NCI-H146 (cell line): ENCODE measurements around the gene LRRC8C.
"Not testable (repeated sequence)": the region's sequence is repeated elsewhere in the genome, so short reads cannot be mapped to it uniquely, and the experiment has no call there.

Source experiments
- DNase-seq: peaks from one replicate; lab custom pipeline; 2025; lab: John Stamatoyannopoulos, UW

Gene LRRC8C

DNA sequence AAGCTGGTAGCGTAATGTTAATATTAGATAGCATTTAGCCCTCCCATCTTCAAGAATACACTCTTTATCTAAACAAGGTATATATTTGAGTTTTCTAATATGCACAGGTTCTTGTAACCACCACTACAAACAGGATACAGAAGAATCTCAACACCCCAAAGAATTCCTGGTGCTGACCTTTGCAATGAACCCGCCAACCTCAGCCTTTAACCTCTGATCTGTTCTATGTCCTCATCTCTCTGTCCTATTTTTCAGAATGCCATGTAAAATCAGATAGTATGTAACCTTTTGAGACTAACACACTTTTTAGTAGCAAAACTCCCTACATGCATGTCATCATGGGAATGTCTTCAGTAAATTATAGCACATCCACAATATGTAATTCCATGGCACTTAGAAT, 71.1 kb downstream of the LRRC8C start:
- no peak for DNase-seq

DNA sequence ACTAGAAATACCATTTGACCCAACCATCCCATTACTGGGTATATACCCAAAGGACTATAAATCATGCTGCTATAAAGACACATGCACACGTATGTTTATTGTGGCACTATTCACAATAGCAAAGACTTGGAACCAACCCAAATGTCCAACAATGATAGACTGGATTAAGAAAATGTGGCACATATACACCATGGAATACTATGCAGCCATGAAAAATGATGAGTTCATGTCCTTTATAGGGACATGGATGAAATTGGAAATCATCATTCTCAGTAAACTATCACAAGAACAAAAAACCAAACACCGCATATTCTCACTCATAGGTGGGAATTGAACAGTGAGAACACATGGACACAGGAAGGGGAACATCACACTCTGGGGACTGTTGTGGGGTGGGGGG, 72.0 kb downstream of the LRRC8C start:
- DNase-seq, result not testable (repeated sequence)

DNA sequence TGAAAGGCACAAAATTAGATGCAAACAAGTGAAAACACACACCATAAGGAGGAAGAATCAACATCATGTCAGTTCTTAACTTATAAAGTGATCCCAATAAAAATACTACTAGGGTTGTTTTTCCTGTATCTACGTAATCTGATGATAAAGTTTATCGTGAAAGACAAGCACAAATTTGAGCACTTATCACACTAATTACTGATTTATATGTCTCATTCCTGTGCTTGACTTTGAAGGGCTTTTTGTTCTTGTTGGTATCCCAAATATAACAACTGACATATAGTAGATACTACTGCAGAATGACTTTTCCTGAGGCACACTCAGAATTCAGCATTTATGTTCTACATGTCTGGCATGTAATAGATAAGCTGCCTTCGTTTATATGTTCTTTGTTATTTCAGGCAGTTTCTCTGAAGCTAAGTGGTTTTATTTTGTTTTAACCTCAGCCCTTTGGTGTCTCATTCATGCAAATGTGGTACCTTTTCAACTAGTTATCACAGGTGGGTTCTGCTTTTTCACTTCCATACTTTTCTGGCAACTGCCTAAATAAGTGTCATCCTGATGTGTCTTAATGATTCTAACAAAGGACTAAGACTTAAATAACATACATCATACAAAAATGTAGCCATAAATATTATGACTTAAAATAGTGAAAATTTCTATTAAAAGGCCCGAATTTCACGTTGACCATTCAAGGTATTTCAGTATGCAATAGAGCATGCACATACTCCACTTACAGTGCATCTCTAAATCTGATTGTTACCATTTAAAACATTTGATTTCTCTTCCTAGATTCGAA, 73.2 kb downstream of the LRRC8C start:
- DNase-seq, result no peak

DNA sequence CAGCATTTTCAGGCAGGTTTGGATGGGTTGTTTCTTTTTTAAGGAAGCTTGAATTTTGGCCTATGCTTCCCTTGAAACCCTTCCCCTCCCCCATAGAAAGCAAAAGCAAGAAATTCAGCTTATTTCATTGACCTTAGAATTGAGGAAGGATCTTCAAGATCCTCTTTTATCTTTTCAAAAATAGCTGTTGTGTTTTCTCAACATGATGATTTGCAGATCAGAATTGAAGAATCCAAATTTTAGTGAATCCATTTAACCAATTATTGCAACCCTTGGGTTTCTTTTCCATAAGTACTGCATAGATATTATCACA, 73.7 kb downstream of the LRRC8C start:
- DNase-seq, result no peak

DNA sequence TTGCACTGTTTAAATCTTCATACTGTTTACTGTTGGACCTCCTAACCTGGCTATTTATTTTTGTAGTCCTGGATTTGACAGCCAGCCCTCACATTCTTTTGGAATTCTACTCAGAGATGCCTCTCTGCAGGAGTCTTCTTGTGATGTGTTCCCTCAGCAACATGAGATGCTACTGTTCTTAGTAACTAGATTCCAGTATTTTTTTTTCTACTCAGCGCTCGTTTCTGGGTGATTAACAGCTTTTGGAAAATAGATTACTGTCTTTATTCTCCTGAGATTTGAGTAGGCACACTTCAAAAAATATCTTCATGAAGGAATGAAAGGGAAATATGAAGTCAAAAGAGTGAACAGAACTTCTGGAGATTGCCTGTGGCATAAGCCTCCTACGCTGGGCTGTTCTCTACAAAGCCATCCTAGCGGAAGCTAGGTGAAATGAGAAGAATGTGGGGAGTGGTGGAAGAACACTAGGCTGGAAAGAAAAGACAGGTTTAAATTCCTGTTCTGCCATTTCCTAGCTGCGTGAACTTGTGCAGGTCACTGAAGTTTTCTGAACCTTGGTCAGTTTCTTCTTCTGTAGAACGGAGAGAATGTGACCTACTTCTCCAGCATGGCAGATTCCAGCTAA, 75.9 kb downstream of the LRRC8C start:
- DNase-seq, result no peak

DNA sequence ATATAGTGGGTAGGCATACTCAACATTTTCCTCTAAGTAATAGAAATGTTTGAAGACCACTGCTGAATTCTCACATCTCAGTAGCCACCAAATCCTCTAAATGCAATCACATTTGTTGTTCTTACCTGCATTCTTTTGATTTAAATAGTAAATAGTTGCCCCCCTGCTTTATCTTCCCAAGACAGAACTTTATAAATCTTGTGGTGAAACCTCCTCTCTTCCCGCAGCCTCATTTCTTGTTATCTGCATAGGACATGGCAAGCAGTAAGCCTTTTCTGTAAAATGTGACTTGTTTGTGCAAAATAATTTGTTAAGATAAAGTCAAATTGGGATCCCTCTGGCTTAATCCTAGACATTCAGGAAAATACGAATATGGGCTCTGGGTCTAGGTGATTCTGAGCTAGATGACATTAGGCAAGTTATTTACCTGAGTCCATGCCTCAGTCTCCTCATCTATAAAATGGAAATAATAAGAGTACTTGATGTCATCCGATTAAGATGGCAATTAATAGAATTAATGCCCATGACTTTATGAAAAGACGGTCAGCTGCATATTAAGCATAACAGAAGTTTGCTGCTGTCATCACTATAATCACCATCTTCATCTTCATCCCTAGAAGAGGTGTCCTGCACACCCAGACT, 77.7 kb downstream of the LRRC8C start:
- DNase-seq, result no peak

DNA sequence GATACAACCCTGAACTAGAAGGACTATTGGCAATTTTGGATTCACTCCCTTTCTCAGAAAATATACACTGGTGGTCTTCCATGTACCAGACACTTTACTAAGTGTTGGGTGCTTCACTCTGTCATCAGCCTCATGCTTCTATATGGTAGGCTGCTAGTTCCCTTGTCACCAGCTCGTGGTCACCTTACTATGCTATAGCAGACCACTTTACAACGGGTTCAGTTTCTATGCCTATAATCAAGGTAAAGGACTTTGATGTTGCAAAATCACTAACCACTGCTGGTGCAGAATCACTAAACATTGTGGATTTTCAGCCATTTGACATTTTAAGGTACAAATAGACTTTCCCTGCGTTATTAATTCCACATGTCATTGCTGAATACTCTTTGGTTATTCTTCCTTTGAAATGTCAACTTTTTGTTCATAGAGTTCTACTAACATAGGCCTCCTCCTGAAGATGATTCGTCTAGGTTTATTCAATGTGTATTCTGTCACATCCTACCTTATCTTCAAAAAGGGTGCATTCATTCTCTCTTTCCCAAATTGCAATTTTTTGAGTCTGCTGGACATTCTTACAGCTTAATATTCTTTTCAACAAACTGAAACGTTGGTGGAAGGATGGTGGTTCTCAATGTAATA, 78.3 kb downstream of the LRRC8C start:
- no peak for DNase-seq

DNA sequence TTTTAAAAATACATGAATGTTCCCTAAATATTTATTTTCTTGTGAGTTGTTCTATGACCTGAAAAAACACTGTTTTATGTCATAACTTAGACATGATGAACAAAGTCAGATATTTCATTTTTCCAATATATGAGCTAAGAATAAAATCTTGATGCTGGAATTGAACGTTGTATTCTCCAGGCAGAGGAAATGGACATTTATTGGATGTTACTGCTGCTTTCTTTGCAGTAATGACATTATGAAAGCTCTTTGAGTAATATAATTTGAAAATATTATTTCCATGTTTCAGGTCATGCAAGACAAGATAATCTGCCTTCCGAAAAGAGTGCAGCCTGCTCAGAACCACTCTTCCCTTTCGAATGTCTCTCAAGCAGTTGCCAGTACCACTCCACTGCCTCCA, 79.5 kb downstream of the LRRC8C start:
- no peak for DNase-seq

DNA sequence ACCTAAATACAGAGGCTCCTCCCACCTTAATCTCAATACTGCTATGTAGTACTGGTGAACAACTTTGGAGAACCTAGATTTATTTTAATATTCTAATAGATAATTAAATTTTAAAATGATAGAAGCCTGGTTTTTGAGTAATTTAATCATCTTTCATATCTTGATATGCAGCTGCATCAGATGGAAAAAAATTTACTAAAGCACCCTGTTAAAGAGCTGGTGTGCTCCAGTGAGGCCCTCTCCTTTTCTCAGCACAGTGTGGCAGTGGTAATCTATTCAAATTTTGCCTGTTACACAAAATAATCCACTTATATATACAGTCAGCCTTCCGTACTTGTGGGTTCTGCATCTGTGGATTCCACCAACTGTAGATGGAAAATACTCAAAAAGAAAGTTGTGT, 82.8 kb downstream of the LRRC8C start:
- no peak for DNase-seq

DNA sequence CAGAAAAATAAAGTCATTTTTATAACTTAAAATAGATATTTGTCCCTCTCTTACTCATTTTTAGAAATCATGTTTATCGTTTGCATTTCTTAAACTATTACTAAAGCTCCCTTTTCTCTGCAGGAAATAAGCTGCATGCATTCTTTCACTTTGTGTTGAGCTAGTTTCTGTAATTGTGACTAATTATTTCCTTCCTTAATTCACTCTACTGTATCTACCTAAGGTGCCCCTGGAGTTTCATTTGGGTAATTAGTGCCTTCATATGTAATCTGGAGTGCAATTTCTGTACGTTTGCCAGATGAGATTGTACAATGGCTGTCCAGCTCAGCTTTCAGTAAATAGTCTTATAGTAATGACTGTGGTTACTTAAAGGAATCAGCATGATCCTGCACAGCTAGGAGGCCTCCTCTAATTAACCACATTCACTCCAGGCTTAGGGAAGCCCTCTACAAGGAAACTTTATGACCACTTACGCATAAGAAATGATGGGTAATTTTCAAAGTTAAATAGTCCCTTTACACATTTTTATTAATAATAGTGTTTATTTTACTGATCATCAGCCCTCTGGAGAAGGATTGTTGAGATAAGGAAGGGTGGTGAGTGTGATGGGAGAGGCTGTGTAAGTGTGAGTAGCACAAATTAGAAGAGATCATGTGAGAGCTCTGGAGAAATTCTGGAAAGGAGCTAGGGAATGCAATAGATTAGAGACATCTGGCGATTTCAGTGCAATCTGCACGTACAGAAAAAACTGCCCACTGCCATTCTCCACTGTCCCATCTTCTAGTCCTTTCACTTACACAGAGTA, 86.8 kb downstream of the LRRC8C start:
- peak; percentile 90 for DNase-seq

DNA sequence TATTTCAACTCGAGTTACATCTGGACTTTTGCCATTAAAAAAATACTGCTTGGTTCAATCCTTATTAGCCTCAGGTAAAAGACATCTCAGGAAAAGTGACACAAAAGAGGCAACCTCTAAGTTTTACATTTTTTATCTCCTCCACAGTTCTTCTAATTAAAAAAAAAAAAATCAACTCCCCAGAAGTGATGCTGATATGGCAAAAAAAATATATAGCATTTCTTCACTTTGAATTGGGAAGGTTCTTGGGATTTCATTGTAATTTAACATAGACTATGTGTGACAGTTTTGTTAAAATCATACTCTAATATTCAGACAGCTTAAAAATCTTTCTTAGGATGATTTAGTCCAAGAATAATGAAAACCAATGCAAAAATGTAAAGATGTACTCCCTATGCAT, 87.9 kb downstream of the LRRC8C start:
- no peak for DNase-seq

DNA sequence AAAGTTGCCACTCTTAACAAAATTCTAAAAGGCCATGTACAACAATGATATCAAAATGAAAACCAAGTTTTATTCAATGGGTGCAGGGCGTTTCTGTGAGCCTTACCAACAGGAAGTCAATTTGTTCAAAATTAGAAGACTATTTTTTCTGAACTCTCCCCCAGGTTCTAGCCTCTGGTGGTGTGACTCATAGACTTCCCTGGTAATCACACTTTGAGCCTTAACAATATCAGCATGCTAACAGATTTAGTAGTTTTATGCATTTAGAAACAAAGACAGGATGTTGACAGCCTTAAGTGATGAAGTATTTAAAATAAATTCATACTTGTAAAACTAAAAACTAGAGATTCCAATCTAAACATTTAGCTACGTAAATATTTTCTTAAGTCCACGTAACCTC, 88.4 kb downstream of the LRRC8C start:
- no peak for DNase-seq

DNA sequence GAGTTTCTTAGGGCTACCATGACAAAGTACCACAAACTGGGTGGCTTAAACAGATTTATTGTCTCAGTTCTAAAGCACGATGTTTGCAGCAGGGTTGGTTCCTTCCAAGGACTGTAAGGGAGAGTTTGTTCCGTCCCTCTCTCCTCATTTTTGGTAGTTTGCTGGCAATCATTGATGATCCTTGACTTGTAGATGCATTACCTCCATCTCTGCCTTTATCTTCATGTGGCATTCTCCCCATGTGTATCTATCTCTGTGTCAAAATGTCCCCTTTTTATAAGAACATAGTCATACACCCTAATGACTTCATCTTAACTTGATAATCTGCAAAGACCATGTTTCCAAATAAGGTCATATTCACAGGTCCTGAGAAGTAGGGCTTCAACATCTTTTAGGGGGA, 90.2 kb downstream of the LRRC8C start:
- no peak for DNase-seq

DNA sequence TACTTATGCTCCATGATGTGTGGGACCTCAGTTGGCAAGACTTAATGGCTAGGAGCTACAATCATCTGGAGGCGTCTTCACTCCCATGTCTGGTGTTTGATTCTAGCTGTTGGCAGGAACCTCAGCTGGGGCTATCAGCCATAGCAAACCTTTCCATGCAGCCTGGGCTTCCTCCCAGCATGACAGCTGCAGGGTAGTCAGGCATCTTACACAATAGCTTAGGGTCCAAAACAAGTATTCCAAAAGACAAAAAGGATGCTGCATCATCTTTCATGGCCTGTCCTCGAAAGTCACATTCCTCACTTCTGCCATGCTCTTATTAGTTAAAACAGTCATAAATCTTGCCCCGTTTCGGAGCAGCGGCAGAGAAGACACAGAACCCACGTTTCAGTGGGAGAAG, 90.9 kb downstream of the LRRC8C start:
- no peak for DNase-seq

DNA sequence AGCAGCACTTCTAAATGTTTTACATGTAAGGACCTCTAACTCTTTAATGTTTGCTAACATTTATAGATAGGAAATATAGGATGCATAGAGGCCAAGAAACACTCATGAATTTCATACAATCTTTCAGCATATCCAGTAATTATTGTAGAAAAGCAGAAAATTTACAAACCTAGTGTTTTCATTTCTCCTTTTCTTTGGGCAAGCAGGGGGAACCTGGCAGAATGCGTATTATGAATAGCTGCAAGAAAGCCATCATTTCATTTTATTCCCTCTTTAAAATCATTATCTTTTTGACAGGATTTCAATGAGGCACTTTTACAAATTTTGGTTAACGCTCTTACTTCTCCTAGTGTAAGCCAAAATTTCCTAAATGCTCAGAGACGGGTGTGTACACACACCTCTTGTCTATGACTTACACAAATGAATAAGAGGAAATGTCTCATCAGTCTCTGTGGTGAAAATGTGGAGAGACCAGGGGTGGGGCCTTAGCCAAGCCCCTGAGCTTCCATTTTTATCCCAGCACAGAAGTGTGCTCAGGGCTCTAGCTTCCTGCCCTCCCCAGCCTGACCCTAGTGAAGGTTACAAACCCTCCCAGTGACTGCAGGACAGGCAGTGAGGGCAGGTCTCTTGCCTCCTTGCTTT, 91.6 kb downstream of the LRRC8C start:
- DNase-seq, result no peak

DNA sequence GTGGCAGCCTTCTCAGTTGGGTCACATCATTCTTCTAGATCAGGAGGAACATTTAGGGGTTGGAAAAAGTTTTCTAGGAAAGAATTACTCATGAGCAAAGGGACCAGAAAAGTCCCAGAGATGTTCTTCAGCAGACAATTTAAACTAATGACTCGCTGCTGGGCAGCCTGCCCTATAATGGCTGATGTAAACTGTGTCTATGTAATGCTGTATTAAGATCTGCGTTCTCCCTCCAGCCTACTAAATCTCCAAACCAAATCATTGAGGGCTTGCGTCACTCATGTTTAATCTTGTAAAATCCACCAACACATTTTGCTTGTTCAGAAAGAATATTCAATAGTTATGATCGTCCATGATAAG, 92.1 kb downstream of the LRRC8C start:
- no peak for DNase-seq

DNA sequence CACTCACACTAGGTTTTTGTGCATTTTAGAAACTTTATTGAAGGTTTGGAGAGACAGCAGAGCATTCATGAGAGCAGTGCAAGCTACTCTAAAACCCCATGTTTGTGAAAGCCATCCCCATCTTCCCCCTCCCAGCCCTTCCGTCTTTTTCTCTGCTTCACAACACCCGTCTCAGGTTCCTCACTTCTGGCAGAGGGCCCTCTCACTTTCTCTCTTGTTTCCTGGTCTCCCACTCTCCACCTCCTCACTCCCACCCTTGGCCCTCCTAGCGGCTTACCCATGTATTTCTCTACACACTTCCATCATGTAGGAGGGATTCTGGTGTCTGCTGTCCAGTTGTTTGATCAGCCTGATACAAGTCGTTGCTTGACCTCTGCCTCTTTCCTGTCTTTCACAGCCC, 92.7 kb downstream of the LRRC8C start:
- no peak for DNase-seq

DNA sequence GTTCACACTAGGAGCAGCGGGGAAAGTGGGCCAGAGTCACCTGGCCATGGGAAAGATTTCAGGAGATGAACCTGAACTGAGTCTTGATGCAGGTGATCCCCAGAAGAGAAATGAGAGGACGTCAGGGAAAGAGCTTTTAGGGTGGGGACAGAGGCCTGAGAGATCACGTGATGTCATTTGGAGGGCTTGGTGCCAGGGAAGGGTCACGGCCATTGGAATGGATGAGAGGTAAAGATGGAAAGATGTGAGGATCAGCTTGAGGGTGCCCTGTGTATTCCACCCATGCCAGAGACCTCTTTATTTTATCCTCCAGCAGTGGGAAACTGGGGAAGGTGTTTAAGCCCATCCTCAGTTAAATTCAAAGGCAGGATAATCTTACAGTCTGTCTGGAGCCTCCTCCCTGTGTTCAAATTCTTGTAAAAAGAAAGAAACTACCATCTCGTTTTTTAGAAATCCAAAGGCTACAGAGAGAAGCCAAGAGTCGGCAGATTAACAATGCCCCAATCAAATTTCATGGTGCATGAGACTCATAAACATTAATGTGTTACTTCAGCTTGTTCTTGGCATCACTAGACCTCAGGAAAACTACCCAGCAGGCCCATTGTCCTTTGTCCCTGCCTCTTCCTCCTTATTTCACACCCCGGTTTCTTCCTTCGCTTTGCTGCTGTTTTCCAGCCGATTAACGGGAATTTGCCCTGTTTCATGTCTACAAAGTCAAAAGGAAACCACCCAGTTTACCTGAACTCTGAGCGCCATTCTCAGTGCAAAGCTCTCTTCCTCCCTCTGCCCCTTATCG, 94.8 kb downstream of the LRRC8C start:
- DNase-seq, result no peak

DNA sequence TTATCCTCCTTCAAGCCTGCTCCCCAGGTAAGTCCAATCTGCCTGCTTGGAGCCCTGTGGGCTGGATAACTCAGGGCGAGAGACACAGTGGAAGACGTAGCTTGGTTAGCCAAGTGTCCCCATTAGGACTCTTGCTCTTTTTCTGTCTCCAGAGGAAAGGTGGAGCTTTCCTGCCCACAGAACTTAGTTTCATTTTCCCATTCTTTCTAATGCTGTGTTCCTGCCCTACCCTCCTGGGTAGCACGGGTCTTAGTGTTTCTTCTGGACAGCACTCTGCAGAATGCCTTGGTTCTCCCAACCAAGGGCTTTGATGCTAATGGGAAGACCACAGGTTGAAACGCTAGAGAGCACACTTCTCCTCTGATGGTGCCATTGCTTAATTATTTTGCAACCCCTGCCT, 95.5 kb downstream of the LRRC8C start:
- no peak for DNase-seq

DNA sequence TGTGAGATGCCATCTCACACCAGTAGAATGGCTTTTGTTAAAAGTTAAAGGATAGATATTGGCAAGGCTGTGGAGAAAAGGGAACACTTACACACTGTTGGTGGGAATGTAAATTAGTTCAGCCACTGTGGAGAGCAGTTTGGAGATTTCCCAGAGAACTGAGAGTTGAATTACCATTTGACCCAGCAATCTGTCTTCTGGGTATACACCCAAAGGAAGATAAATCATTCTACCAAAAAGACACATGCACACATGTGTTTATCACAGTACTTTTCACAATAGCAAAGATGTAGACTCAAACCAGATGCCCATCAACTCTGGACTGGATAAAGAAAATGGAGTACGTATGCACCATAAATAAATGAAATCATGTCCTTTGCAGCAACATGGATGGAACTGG, 99.3 kb downstream of the LRRC8C start:
- no peak for DNase-seq

DNA sequence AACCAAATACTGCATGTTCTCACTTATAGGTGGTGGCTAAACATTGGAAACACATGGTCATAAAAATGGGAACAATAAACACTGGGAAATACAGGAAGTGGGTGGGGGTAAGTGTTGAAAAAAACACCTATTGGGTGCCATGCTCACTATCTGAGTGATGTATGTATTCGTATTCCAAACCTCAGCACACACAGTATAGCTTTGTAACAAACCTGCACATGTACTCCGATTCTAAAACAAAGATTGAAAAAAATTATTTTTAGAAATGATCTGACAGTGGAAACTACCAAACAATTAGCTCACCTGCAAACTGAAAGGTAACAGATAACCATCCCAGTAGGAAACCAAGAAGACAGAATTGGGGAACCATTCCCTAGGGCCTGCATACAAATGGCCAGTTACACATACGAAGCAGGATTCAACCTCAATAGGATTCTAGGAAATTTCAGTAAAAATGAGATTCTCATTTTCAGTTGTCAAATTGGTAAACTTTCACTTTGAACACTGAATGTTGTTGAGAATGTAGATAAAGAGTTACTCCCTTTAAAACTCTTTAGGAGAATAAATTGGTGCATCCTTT, 99.8 kb downstream of the LRRC8C start:
- no peak for DNase-seq
